Measurements from ENCODE around the gene SCG5. TPM values are rescaled to one million over a fixed set of nuclear protein-coding genes. Genes with fewer than 3 reads are reported as not detected.

The SCG5 gene
- total and polyA plus RNA-seq, 2 donors (not counting 3 experiments of a cell fraction or from before 2014, with no cell fraction given): 3.3 to 3.9 TPM

GRCh38 chr15:32664796-32665195, 23.3 kb downstream of the SCG5 start:
- H4K20me1 ChIP-seq (replicated peaks; ENCODE audit: control insufficient read depth, extremely low read depth, insufficient read depth, low read length): no peaks in the 10 kb centered on the region
- H3K79me2 ChIP-seq (ENCODE audit: control insufficient read depth, insufficient read depth, low read length): no peaks in the 10 kb centered on the region
- BruUV-seq (replicated peaks): no TSS peak
- H3K36me3 ChIP-seq (ENCODE audit: control insufficient read depth in 2 of 2, extremely low read depth in 1 of 2, insufficient read depth in 2 of 2, low read length in 2 of 2): peaks cover 2 to 4% of the 10 kb centered on the region in 2 experiments
- no peak overlapping the region for H3K27ac ChIP-seq (ENCODE audit: insufficient read depth, low read depth, low read length)
- FAIRE-seq (no peak), DNase-seq (ENCODE audit: low read depth, low spot score) (no peak)
- no peak for TF ChIP-seq JUN (IDR thresholded peaks at IDR 0.05; ENCODE audit: borderline replicate concordance, insufficient read depth, insufficient read length, low read depth)
- TF ChIP-seq FOS (IDR thresholded peaks at IDR 0.05; ENCODE audit: borderline replicate concordance, insufficient read depth, low read length): no peak
- TF ChIP-seq MYC (IDR thresholded peaks at IDR 0.05; ENCODE audit: low read depth, low read length): no peak
- no peak for TF ChIP-seq POLR2A (IDR thresholded peaks at IDR 0.05; ENCODE audit: low read depth, low read length)
- no peak for TF ChIP-seq POLR2AphosphoS5 (IDR thresholded peaks at IDR 0.05; ENCODE audit: insufficient read depth, low read depth, low read length)
- H2AFZ ChIP-seq (ENCODE audit: low read depth, low read length): no peak overlapping the region
- no peak overlapping the region for H3K4me2 ChIP-seq (ENCODE audit: insufficient read depth, low read length)
- dilution Hi-C loops (cut with MboI; ENCODE audit: extremely low pct_ligation_motif_present, low sequenced_read_pairs) (no loop called here), intact Hi-C loops (cut with micrococcal nuclease) (loop anchor here (5.0 kb wide), 2 partner anchors 193 to 423 kb away; no protein-coding TSS in a partner anchor)
- H3K4me3 ChIP-seq (replicated peaks in 1 of 3; ENCODE audit: insufficient read depth in 1 of 3, low read depth in 1 of 3, low read length in 3 of 3): no peak overlapping the region
- H3K27me3 ChIP-seq (ENCODE audit: control insufficient read depth in 2 of 2, insufficient read depth in 2 of 2, low read length in 2 of 2): no peaks in the 10 kb centered on the region
- no peaks in the 10 kb centered on the region for H3K4me1 ChIP-seq (ENCODE audit: control insufficient read depth, extremely low read depth, insufficient read depth, low read length)
- ChIA-PET POLR2A (no interaction called here), CTCF (interaction anchor here (1.1 to 5.8 kb wide), 5 partner anchors 14 to 330 kb away, joined by 4 to 127 read pairs (median 14); no protein-coding TSS in a partner anchor)
- H3K9me1 ChIP-seq (replicated peaks; ENCODE audit: control insufficient read depth, extremely low read depth, insufficient read depth, low read length): no peaks in the 10 kb centered on the region
- no peak overlapping the region for H3K9ac ChIP-seq (replicated peaks; ENCODE audit: extremely low read depth, insufficient read depth, low read length)
- no peaks in the 10 kb centered on the region for H3K9me3 ChIP-seq (replicated peaks; ENCODE audit: control insufficient read depth, insufficient read depth, low read length)

GRCh38 chr15:32667321-32667720, 25.8 kb downstream of the SCG5 start:
- no peaks in the 10 kb centered on the region for H3K4me1 ChIP-seq (ENCODE audit: control insufficient read depth, extremely low read depth, insufficient read depth, low read length)

More at GRCh38 chr15:32667321-32667720, 25.8 kb downstream of the SCG5 start:
- H2AFZ ChIP-seq (ENCODE audit: low read depth, low read length): no peak overlapping the region
- peaks cover 0 to 4% of the 10 kb centered on the region in 2 experiments for H3K36me3 ChIP-seq (ENCODE audit: control insufficient read depth in 2 of 2, extremely low read depth in 1 of 2, insufficient read depth in 2 of 2, low read length in 2 of 2)
- FAIRE-seq (no peak), DNase-seq (ENCODE audit: low read depth, low spot score) (no peak)
- no peak overlapping the region for H3K4me3 ChIP-seq (replicated peaks in 1 of 3; ENCODE audit: insufficient read depth in 1 of 3, low read depth in 1 of 3, low read length in 3 of 3)
- H3K9me3 ChIP-seq (replicated peaks; ENCODE audit: control insufficient read depth, insufficient read depth, low read length): no peaks in the 10 kb centered on the region
- H3K9me1 ChIP-seq (replicated peaks; ENCODE audit: control insufficient read depth, extremely low read depth, insufficient read depth, low read length): no peaks in the 10 kb centered on the region
- ChIA-PET POLR2A (no interaction called here), CTCF (interaction anchor here (2.6 to 2.9 kb wide), 2 partner anchors 269 to 327 kb away, joined by 14 to 19 read pairs; no protein-coding TSS in a partner anchor)
- no peaks in the 10 kb centered on the region for H4K20me1 ChIP-seq (replicated peaks; ENCODE audit: control insufficient read depth, extremely low read depth, insufficient read depth, low read length)
- intact Hi-C loops (cut with micrococcal nuclease): no loop called here
- no peak for TF ChIP-seq JUN (IDR thresholded peaks at IDR 0.05; ENCODE audit: borderline replicate concordance, insufficient read depth, insufficient read length, low read depth)
- no peak for TF ChIP-seq MYC (IDR thresholded peaks at IDR 0.05; ENCODE audit: low read depth, low read length)
- no peak for TF ChIP-seq MAX (IDR thresholded peaks at IDR 0.05; ENCODE audit: insufficient read depth, insufficient read length)
- no peak for TF ChIP-seq EZH2 (IDR thresholded peaks at IDR 0.05; ENCODE audit: borderline replicate concordance, low read depth, low read length, severe bottlenecking)
- no peak for TF ChIP-seq FOS (IDR thresholded peaks at IDR 0.05; ENCODE audit: borderline replicate concordance, insufficient read depth, low read length)
- TF ChIP-seq, protein P1, sequence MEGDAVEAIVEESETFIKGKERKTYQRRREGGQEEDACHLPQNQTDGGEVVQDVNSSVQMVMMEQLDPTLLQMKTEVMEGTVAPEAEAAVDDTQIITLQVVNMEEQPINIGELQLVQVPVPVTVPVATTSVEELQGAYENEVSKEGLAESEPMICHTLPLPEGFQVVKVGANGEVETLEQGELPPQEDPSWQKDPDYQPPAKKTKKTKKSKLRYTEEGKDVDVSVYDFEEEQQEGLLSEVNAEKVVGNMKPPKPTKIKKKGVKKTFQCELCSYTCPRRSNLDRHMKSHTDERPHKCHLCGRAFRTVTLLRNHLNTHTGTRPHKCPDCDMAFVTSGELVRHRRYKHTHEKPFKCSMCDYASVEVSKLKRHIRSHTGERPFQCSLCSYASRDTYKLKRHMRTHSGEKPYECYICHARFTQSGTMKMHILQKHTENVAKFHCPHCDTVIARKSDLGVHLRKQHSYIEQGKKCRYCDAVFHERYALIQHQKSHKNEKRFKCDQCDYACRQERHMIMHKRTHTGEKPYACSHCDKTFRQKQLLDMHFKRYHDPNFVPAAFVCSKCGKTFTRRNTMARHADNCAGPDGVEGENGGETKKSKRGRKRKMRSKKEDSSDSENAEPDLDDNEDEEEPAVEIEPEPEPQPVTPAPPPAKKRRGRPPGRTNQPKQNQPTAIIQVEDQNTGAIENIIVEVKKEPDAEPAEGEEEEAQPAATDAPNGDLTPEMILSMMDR (IDR thresholded peaks at IDR 0.05; ENCODE audit: extremely low read depth in 1 of 2, insufficient read depth in 1 of 2, low read depth in 1 of 2, low read length in 2 of 2): no peak
- TF ChIP-seq GATA2 (IDR thresholded peaks at IDR 0.05; ENCODE audit: insufficient read depth, insufficient read length, low read depth, low read length): no peak
- no peak for TF ChIP-seq POLR2A (IDR thresholded peaks at IDR 0.05; ENCODE audit: low read depth, low read length)
- no peak for TF ChIP-seq POLR2AphosphoS5 (IDR thresholded peaks at IDR 0.05; ENCODE audit: insufficient read depth, low read depth, low read length)
- H3K79me2 ChIP-seq (ENCODE audit: control insufficient read depth, insufficient read depth, low read length): no peaks in the 10 kb centered on the region
- no peaks in the 10 kb centered on the region for H3K27me3 ChIP-seq (ENCODE audit: control insufficient read depth in 2 of 2, insufficient read depth in 2 of 2, low read length in 2 of 2)
- dilution Hi-C loops (cut with MboI; ENCODE audit: extremely low pct_ligation_motif_present, low sequenced_read_pairs): no loop called here
- H3K9ac ChIP-seq (replicated peaks; ENCODE audit: extremely low read depth, insufficient read depth, low read length): no peak overlapping the region
- BruUV-seq (replicated peaks): no TSS peak
- no peak overlapping the region for H3K4me2 ChIP-seq (ENCODE audit: insufficient read depth, low read length)
- no peak overlapping the region for H3K27ac ChIP-seq (ENCODE audit: insufficient read depth, low read depth, low read length)
